ENCODE measurements around the gene CALD1.

DNA sequence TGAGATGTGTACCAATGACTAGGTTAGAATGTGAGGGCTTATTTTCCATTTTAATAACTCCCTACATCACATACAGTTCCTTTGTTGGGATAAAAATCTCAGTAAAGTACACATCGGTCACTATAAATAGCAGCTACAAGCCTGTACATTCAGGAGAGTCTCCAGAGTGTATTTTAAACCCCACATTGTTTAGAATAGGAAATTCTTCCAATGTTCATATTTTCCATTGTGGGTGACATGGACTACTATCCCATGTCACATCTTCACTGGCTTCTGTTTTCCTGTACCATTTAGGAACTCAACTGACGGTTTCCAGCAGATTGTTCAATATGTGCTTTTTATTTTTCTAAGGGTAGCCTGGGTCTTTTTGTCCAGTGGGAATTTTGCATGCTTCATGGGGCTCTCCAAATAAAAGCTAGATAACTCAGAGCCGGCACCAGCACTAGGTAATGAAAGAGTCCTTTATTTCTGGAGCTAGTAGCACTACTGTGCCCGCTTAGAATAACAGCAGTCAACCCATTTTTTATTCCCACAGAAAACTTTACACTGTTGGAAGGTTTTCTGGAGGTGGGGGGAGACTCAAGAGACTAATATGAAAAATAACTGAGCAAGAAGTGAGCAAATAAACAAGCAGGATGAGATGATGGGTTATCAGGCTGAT, 100.5 kb downstream of the CALD1 start:
- TF ChIP-seq EZH2 (IDR thresholded peaks at IDR 0.05; ENCODE audit: borderline replicate concordance, low read length): no peak
- TF ChIP-seq, protein P1, sequence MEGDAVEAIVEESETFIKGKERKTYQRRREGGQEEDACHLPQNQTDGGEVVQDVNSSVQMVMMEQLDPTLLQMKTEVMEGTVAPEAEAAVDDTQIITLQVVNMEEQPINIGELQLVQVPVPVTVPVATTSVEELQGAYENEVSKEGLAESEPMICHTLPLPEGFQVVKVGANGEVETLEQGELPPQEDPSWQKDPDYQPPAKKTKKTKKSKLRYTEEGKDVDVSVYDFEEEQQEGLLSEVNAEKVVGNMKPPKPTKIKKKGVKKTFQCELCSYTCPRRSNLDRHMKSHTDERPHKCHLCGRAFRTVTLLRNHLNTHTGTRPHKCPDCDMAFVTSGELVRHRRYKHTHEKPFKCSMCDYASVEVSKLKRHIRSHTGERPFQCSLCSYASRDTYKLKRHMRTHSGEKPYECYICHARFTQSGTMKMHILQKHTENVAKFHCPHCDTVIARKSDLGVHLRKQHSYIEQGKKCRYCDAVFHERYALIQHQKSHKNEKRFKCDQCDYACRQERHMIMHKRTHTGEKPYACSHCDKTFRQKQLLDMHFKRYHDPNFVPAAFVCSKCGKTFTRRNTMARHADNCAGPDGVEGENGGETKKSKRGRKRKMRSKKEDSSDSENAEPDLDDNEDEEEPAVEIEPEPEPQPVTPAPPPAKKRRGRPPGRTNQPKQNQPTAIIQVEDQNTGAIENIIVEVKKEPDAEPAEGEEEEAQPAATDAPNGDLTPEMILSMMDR (conservative IDR thresholded peaks at IDR 0.05 in 1 of 2, IDR thresholded peaks at IDR 0.05 in 1 of 2; ENCODE audit: extremely low read depth in 1 of 2, insufficient read depth in 1 of 2, low read depth in 1 of 2, low read length in 2 of 2): no peak

Data from mammary epithelial cell (primary cell).